GM12892 (cell line): ENCODE results near the gene PHOX2A.
"Not testable (repeated sequence)": the region's sequence is repeated elsewhere in the genome, so short reads cannot be mapped to it uniquely, and the experiment has no call there.

Experiments
- DNase-seq: peaks from one replicate; pipeline ENCODE4 v3.0.0; 2011; ENCODE audit not compliant: insufficient read length
- FAIRE-seq: peaks from 2 replicates; lab custom pipeline; 2011; peaks lifted over from hg19 to GRCh38; lab: Jason Lieb, UNC
- POLR2A ChIP-seq: IDR thresholded peaks from 2 replicates; pipeline ENCODE4 v1.6.1; 2011; ENCODE audit warnings: low read depth, low read length, control low read depth
- POLR2AphosphoS5 ChIP-seq: IDR thresholded peaks from 2 replicates; pipeline ENCODE4 v1.6.1; 2011; ENCODE audit warnings: low read depth, low read length, control low read depth
- TAF1 ChIP-seq: IDR thresholded peaks from 2 replicates; pipeline ENCODE4 v1.6.1; 2011; ENCODE audit warnings: low read depth, mild to moderate bottlenecking, control low read depth, low read length, borderline replicate concordance

The PHOX2A gene

DNA sequence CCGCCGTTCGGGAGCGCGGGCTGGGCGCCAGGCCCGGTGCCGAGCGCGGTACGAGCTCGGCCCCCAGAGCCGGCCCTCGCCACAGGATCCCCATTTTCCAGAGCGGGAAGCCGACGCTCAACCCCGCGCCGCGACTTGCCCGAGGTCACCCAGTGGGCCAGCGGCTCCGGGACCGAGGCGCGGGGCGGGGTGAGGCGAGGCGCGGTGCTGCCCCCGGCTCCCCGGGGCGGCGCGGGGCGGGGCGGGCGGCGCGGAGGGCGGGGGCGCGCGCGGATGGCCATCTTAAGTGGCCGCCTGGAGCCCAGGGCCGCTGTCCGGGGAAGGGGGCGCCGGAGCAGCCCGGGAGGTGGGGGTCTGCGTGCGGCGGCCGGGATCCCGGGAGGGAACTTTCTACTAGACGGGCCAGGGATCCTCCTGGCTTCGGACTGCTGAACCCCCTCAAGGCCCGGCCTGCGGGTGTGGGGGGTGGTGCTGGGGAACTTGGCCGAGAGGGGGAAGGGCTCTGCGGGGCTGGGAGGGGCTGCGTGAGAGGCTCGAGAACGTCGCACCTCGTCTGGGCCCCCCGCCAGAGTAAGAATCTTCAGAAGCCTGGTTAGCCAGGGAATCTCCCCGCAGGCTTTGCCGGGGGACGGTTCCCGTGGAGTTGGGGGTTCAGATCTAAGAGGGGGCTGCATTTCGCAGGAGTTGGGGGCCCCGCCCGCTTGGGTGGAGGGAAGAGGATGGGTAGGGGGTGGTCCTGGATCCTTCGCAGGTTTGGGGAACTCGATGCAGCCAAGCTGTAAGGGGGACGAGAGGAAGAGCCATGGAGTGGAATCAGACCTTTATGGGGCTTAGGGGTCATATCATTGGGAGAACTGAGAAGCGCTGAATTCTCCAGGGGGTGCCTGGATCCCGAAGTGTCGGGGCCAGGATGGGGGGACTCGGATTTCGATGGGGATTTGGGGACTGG is 20.1 kb downstream of the PHOX2A start:
- DNase-seq (no peak), FAIRE-seq (peak; percentile 87)
- TF ChIP-seq TAF1 (no peak), POLR2AphosphoS5 (no peak), POLR2A (no peak)

GRCh38 chr11:72222907-72223614 is 20.9 kb downstream of the PHOX2A start:
- FAIRE-seq (peak; percentile 86), DNase-seq (peak; percentile 75)
- no peak; the same call in 1 of the 2 replicates for TF ChIP-seq POLR2A
- TF ChIP-seq POLR2AphosphoS5: no peak
- TF ChIP-seq TAF1: no peak

- TF ChIP-seq POLR2A (no peak), TAF1 (no peak), POLR2AphosphoS5 (no peak)
- FAIRE-seq: peak; percentile 50
- DNase-seq: no peak
Measured at GRCh38 chr11:72222106-72222891, 21.7 kb downstream of the PHOX2A start.

DNA sequence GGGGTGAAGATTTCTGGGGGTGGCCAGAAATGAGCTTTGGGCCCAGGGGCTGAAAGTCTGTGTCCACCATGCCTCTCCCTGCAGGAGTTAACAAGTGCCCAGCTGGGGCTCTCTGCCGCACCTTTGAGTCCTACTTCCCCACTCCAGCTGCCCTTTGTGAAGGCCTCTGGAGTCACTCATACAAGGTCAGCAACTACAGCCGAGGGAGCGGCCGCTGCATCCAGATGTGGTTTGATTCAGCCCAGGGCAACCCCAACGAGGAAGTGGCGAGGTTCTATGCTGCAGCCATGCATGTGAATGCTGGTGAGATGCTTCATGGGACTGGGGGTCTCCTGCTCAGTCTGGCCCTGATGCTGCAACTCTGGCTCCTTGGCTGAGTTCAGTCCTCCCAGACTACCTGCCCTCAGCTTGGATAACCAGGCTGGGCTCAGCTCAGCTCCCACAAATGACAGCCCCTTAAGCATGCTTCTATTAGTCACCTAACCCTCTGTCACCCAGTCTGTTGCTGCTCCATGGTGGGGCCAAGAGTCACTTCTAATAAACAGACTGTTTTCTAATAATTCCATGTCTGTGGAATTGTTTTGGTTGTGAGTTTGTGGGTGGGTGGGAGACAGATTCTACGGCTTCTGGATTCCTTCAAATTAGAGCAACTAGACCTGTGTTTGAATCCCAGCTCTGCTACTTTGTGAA is 22.4 kb downstream of the PHOX2A start:
- TF ChIP-seq POLR2A (no peak), TAF1 (no peak), POLR2AphosphoS5 (no peak)
- FAIRE-seq (peak; percentile 89), DNase-seq (no peak)

DNA sequence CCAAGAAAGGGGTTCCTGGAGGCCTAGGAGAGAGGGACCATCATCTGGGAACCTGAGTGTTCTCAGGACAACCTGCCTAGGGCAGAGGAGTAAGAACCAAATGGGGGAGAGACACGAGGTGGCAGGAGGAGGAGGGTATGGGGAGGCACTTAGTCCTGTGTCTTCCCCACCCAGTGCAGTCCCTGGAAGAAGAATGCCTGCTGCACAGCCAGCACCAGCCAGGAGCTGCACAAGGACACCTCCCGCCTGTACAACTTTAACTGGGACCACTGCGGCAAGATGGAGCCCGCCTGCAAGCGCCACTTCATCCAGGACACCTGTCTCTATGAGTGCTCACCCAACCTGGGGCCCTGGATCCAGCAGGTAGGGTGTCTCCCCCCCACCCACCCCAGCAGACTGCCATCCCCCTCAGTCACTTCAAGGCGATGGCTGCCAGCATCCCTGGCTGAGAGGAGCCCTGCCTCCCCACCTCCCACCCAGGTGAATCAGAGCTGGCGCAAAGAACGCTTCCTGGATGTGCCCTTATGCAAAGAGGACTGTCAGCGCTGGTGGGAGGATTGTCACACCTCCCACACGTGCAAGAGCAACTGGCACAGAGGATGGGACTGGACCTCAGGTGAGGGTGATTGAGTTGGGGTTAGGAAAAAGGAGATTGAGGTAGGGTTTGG is 23.1 kb downstream of the PHOX2A start:
- TF ChIP-seq POLR2AphosphoS5 (no peak), POLR2A (no peak), TAF1 (no peak)
- FAIRE-seq (no peak), DNase-seq (no peak)

- DNase-seq (no peak), FAIRE-seq (no peak)
- no peak for TF ChIP-seq TAF1
- no peak for TF ChIP-seq POLR2AphosphoS5
- no peak for TF ChIP-seq POLR2A
Measured at GRCh38 chr11:72218251-72218745, 25.7 kb downstream of the PHOX2A start.

DNA sequence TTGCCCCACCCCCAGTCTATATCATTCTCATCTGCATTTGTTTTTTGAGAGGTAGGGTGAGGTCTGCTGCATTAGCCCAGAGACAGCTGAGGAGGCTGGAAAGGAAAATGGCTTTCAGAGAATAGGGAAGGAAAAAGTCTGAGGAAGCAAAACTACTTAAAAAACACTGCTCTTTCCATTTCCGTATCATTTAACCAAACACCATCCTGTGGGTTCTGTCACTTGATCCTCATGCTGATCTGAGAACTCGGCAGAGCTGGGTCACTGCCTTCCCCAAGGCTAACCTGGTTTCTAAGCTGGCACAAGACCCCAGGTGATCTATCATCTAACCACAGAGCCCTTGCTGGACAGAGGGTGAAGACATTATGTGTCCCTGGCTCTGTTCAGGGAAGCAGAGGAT is 26.1 kb downstream of the PHOX2A start:
- TF ChIP-seq POLR2AphosphoS5 (no peak), POLR2A (no peak), TAF1 (no peak)
- DNase-seq (no peak), FAIRE-seq (no peak)

DNA sequence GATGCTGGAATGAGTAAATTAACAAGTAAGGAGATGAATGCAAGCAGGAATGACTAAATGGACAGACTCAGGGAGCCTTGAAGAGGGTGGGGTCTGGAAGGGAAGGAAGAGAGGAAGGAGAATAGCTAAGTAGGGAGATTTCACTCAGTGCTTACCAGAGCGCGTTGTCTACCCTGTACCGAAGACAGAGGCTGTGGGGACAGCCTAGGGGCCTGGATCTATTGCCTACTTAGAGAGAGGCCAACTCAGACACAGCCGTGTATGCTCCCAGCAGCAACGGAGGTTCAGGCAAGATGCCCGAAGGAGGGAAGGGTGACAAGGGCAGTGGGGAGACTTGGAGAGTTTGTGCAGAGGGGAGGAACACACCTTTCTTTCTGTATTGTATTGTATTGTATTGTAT is 27.3 kb downstream of the PHOX2A start, which contains the start of gene FOLR2:
TSS of gene FOLR2 (plus strand) at position 157 of the 400 bp plus-strand sequence. CDS start 1,791 bp downstream, outside the sequence.
- TF ChIP-seq POLR2A (no peak), POLR2AphosphoS5 (no peak), TAF1 (no peak)
- FAIRE-seq: no peak
- no peak for DNase-seq

DNA sequence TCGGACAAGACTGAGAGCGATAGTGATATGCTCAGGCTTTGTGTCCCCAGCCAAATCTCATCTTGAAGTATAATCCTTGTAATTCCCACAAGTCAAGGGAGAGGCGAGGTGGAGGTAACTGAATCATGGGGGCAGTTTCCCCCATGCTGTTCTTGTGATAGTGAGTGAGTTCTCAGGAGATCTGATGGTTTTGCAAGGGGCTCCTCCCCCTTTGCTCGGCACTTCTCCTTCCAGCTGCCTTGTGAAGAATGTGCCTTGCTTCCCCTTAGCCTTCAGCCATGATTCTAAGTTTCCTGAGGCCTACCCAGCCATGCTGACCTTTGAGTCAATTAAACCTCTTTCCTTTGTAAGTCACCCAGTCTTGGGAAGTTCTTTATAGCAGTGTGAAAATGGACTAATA is 34.9 kb downstream of the PHOX2A start:
- DNase-seq (no peak), FAIRE-seq (no peak)

GRCh38 chr11:72208281-72208680 is 35.7 kb downstream of the PHOX2A start:
- DNase-seq (no peak), FAIRE-seq (no peak)
- no peak for TF ChIP-seq POLR2A
- no peak for TF ChIP-seq TAF1
- no peak for TF ChIP-seq POLR2AphosphoS5

More for the DNA sequence above, 34.9 kb downstream of the PHOX2A start:
- TF ChIP-seq POLR2AphosphoS5 (no peak), POLR2A (no peak), TAF1 (no peak)

GRCh38 chr11:72206794-72207193 is 37.2 kb downstream of the PHOX2A start:
- not testable (repeated sequence) for FAIRE-seq, DNase-seq
